Activated T-cell treated with anti-CD3 and anti-CD28 coated beads, Interleukin-2, amount 50 U/mL, for 48 hours (primary cell): ENCODE data around the gene DTNB.

Experiments
- DNase-seq, 2 experiments: peaks; one replicate each; pipeline ENCODE4 v3.0.0-alpha.2; 2020

DTNB gene

DNA sequence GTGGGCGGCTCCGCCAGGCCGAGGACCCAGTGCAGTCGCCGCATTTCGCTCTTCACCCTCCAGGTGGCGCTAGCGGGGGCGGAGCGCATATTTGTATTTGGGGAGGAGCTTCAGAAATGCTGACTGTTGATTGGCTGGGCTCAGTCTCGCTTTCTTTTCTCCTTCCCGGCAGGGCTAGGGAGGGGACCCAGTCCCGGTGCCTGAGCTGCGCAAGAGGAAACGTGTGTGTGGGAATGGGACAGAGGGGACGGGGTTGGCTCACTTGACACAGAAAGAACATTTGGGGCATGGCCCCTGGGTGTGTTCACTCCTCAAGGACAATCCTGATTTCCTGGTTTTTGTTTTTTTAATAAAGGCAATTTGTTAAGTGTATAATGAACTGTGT lies 311.3 kb downstream of the DTNB start:
- peak; percentile 99 to 100 for DNase-seq

DNA sequence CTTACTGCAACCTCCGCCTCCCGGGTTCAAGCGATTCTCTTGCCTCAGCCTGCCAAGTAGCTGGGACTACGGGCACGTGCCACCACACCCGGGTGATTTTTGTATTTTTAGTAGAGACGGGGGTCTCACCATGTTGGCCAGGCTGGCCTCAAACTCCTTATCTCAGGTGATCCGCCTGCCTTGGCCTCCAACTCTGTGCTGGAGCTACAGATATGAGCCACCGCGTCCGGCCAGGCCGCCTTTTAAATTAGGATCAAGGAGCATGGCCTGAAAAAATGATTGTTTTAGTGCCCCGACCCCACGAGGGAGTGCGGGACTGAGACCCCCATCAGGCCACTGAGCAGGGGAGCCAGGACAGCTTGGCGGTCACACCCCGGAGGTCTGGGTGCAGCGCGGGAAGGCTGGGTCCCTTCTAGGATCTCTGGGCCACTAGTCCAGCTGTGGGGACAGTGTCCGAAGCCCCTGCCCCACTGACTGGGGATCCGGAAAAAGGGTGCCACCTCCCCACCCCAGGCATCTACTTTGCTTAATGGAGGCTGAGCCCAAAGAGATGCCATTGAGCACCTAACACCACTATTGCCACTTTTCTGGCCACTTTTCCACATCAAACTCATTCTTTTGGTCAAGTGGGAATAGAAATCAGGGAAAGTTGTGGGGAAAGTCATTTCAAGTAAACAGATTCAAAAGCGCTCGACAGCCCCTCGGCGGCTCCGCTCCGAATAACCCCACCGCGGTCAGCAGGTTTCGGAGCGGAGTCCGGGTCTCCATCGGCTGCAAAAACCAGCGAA lies 311.9 kb downstream of the DTNB start:
- DNase-seq = no peak

DNA sequence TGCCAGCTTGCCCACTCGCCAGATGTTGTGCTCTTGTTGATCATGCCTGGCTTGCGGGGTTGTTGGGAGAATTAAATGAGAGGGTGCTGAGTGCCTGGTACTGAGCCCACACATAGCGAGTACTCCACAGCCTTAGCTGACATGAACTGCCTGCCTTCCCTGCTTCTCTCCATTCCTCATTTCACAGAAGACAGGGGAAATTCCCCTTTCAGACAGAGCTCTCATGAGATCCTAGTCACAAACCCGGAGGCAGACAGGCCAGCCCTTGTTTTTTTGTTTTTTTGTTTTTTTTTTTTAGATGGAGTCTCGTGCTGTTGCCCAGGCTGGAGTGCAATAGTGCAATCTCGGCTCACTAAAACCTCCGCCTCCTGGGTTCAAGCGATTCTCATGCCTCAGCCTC lies 314.5 kb downstream of the DTNB start:
- DNase-seq = no peak

DNA sequence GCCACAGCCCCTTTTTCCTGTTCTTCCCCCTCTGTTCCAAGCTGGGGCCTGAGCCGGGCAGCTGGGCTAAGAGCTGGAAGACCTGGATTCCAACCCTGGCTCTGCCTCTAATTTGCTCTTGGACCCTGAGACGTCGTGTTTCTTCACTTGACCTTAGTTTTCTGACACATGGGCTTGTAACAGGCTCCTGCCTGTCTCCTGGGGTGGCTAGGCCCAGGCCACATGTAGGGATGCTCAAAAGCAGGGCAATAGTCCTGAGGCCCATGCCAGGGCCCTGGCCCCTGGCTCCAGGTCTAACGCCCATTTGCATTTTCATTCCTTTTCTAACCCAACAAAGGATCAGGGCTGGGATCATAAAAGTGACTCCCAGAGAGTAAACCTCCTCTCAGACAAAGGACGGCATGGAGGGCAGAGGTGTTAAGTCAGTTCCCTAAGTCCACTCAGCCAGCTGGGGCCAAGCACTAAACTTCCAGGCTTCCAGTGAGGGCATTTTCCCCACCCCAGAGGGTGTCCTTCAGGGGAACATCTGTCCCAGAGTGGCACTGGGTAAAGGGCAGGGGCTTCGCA lies 315.0 kb downstream of the DTNB start:
- no peak for DNase-seq

DNA sequence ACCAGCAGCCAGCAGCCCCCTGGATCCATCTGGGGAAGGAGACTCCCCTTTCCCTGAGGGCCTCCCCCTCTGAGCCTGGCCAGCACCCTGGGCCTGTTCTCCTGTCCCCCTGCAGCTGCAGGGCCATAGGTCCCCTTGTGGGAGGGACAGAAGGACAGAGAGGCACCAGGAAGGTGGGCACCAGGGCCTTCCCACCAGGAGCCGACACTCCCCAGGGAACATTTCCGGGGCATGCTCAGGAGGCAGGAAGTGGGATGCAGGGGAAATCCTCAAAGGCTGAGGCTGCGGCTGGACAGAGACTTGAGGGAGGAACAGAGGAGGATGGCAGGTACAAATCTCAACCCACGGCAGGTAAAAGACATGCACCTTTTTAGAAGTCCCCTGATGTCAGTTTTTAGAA lies 317.3 kb downstream of the DTNB start:
- DNase-seq = no peak

DNA sequence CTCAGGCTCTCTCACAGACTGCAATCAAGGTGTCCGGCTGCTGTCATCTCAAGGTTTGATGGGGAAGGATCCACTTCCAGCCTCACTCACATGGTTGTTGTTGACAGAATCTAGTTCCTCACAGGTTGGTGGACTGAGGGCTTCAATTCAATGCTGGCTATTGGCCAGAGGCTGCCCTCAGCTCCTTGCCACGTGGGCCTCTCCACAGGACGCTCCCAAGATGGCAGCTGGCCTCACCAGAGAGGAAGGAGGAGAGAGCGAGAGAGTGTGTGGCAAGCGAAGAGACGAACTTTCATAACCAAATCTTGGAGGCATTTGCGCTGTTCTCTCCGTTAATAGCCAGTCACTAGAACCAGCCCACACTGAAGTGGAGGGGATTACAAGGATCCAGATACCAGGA lies 318.1 kb downstream of the DTNB start:
- no peak for DNase-seq

DNA sequence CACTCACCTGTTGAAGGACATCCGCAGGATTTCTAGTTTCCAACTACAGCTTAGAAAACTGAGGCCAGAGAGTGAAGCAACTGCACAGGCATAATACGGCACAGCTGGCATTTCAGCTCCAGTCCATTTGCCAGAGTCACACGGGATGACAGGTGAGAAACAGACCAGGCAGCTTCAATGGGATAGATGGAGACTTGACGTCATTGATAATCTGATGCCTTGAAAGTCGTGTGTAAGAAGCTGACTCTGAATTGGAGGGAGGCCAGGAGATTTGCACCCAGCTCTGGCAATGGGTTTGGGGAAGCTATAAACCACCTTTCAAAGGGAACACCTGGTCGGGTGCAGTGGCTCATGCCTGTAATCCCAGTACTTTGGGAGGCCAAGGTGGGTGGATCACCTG lies 319.3 kb downstream of the DTNB start:
- DNase-seq = no peak

DNA sequence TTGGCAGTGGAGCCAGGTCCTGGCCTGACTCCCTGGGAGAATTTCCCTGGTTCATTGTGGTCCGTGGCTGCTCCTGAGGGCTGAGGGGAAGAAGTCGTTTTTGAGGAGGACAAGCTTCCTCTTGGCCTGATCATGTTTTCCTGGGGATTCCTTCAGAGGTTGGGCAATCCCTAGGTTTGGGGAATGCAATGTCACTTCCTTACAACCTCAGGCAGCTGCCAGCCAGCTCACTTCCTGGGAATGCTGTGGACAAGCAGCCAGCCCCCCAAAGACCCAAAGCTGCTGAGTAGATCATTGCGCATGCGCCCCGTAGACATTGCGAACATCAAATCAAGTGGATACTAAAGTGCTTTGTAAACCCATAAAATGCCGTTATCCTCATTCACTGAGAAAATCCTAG lies 324.0 kb downstream of the DTNB start:
- no peak for DNase-seq

DNA sequence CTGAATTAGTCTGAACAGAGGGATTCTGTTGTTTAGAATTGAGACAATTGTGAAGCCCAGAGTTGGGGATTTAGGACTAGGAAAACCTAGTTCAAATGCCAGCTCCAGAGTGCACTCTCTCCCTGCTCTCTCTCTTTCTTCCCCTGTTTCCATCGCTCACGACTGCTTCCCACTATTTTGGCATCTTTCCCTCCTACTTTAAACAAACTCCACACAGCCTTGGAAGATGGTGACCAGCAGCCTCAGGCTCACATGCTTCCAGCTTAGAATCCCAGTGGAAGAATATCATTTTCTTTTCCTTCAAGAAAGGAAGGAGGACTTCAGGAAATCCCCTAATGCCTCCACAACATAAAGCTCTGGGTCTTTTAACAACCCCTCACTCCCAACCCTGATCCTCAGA lies 325.5 kb downstream of the DTNB start:
- DNase-seq = no peak

DNA sequence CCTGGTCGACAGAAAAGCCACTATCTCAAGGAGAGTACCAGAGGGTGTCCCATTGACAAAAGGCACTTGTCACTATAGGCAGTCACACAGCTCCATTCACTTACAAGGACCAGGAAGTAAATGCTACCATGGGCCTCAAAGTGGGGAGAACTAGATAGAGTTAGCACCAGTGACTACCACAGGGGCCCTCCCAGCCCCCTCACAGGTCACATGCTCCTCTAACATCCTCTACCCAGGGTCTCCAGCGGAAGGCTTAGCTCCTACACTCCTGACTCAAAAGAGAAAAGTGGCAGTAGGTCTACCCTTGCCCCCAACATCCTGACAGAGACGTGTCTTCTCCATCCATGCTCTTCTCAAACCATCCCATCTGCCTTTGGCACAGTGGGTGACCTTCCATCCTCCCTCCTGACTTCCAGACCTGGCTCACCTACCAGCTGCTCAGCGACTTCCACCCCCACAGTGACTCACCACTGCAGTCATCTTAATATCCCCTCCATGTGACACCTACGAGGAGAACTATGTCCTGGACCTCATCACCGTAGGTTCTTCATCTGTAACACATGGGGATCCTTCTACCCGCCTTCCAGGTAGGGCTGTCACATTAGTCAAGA lies 326.1 kb downstream of the DTNB start:
- DNase-seq = peak; percentile 69 to 76

DNA sequence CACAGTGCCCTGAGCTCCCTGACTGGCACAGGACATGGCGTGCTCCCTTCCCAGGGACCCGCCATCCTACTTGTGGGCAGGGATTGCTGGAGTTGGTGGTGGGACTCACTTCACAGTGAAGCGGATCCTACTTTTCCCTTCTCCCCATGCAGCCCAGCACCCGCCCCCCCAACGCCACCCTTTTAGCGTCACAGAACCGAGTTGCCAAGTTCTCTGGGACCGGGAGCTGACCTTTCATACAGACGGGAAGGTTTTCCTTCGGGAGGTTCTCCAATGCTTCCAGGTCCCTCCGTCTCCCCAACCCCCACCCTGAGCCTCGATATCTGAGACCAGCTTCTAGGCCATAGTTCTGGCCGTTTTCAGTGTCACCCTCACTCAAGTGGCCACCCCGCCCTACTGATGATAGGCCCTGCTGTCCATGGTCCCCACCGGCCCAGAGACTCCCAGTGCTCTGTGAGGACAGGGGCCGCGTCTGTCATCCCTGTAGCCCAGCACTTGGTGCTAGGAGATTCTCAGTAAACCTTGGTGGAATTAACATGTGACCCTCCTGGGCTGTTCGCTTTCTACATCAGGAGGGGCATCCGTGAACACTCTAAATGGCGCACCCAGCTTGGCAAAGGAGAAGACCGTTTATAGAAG lies 330.1 kb downstream of the DTNB start:
- DNase-seq = no peak

DNA sequence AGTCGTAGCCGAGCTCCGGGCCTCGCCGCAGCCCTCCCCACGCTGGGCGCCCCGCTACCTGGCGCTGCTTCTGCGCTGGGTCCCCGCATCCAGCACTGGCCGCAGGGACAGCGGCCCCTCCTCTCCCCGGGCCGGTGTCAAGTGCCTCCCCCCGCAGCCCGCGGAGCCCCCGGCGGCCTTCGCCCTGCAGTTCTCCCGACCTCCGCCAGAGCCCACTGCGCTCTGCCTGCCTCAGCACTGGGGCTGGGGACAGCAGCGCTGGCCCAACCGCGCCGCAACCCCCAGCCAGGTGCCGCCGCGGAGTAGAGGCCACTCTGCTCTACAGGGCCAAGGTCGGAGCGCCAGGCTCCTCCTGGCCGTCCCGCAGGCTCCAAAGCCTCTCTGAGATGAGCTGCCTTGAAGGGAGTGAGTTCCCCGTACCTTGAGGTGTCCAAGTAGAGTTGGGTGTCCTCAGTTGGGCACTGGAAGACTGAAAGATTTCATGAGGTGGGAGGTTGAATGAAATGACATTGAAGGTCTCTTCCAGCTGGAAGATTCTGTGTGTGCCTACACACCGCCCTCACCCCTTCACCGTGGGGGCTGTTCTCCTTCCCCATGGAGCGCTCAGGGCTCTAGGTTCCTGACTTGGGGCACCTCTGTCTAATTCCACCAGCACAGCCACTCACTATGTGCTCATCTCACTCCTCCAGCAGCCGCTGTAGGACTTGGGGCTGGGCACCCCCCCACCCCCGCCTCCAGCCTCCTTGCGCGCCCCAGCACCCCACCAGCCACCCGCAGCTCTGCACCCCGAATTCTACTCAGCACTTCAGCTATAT lies 330.8 kb downstream of the DTNB start:
- DNase-seq = peak; percentile 85 to 90

DNA sequence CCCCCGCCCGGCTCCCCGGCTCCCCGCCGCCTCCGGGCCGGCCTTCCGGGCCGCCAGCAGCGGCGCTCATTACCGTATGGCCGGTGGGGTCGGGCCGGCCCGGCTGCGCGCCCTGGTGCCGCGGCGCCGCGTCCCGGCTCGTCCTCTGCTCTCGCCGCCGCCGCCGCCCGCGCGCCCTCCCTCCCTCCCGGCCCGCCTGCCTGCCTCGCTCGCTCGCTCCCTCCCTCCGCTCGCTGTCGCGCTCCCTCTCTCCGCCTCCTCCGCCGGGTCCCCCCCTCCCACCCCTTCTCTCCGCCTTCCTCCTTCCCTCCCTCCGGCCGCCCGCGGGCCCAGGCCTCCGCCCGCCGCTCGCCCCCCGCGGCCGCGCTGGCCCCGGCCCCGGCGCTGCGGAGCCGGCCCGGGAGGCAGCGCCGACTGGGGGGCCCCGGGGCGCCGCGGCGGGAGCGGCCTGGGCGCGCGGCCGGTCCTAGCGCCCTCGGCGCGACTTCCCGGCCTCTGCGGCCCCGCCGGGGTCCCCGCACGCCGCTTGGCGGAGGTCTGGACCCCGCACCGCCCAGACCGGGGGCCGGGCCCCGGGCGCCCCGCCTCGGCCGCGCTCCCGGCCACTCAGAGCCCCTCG lies 331.5 kb downstream of the DTNB start, which contains the start of gene DNMT3A:
Gene DNMT3A (minus strand): TSS at position 173 of the 619 bp plus-strand sequence. CDS start 27,941 bp downstream, outside the sequence.
- peak; percentile 52 to 72 for DNase-seq

DNA sequence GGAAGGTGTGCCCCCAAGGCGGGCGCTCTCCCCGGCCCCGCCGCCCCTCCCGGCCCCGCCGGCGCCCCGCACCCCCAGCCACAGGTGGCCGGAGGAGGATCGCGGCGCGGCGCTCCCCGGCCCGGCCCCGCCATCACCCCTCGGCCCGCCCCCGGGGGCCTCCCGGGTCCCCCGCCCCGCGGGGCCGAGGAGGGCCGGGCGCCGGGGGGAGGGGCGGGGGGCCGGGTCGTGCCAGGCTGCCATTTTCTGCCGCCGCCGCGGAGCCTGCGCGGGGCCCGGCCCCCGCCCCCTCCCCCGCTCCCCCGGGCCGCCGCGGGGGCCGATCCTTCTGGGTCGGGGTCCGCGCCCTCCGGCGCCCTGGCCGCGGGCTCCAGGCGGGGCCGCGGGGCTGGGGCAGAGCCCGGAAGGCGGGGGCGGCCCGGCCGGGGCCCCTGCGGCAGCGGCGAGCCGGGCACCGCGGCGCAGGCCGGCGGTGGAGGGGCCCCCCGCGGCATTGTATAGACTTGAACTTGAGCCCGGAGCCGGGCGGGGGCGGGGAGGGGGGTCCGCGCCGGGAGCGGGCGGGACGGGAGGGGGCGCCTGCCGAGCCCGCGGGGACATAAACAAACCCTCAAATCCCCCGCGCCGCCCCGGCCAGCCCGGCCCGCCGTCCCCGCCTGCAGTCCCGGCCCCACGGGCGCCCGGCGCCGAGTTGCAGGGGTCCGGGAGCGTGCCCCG lies 332.2 kb downstream of the DTNB start:
- DNase-seq = peak in 1 of 2 experiments; percentile 52

DNA sequence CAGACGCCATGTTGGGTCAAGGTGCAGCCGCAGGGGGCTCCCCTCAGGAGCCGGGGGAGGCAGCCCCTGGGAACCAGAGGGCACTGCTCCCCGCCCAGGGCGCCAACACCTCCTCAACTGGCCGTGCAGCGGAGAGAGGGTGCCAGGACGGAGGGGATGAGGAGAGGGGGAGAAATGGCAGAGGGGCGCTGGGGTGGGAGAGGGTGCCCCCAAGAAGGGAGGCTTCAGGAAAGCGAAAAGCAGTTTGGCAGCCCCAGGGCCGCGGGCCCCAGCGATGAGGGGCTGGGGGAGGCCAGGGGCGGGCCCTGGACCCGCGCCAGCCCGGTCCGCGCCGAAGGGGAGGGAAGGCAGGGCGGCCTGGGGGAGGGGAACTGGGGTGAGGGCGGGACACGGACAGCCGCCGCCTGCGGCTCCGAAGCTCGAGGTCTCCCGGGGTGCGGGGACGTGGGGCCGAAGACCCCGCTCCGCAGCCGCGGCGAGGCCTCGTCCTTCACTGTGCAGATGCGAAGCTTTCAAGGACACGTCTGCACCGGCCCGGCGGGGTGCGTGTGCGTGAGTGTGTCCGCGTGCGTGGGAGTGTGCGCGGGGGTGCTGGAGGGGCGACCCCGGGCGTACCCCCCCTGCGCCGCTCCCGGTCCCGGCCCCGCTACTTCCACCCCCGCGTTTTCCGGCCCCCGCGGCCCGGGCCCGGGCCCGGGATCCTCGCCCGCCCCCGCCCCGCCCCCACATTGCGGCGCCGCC lies 333.0 kb downstream of the DTNB start:
- peak in 1 of 2 experiments; percentile 54 for DNase-seq

DNA sequence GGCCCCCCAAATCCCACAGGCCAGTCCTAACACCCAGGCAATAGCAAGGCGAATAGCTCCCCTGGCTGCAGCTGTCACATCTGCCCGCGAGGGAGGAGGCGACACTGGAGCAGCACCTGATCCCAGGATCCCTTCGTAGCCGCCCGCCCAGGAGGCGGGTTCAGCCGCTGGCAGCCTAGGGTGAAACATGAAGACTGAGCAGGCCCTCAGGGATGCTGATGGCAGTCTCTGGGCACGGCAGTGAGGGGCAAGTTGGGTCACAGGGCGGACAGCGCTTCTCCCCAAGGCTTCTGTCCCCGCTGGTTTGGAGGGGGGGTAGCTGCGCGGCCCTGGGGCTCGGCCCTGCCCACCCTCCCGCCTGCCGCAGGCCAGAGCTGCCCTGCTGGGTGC lies 333.6 kb downstream of the DTNB start:
- DNase-seq = peak in 1 of 2 experiments; percentile 41

DNA sequence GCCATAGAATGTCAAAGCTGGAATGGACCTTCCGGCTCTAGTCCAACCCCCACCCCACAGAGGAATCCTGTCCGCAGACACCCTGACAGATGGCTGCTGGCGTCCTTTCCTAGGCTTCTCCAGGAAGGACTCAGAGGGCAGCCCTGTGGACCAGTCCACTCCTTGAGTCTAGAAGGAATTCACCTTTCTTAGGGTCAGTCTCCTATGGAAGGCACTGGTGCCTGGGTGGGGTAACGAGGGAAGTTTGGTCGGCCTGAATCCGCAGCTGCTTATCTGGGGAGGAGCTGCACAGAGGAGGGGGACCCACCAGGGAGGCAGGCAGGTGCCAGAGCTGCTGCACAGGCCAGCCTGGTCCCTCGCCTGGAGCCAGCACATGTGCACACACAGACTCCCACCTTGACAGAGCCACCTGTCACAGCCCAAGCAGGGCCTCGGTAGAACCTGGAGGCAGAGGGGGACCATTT lies 334.1 kb downstream of the DTNB start:
- DNase-seq = no peak

DNA sequence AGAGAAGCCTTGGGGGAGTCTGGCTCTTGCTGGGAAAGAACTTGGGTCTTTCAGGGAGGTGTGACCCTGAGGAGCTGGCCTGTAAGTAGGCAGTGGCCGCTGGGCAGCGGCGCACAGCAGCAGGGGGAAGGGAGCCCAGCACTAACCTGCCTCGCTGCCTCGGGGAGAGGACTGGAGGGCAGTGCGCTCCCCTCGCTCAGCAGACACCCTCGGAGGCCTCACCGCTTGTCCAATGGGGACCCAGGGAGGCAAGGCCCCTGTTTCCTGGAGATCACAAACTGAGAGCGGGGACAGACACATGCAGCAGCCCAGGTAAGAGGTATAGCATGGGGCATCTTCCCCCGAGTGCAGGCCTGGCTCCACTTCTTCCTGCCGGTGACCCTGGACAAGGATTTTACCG lies 335.0 kb downstream of the DTNB start:
- DNase-seq = no peak

DNA sequence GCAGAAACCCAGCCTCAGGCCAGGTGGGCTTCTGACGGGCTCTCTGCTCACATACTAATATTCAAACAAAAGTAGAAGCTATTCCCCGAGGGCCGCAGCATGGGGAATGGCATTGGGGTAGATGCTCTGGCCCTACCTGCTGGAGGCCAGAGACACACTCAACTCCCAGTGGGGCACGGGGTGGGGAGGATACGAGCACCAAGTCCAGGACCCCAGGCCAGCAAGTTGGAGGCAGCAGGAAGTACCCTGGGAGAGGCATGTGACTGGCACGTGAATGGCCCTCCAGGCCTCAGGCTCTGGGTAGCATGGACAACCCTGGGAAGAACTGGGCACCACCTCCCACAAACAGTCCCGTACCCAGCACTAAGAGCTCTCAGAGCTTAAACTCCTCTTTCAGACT lies 335.5 kb downstream of the DTNB start:
- DNase-seq = no peak

DNA sequence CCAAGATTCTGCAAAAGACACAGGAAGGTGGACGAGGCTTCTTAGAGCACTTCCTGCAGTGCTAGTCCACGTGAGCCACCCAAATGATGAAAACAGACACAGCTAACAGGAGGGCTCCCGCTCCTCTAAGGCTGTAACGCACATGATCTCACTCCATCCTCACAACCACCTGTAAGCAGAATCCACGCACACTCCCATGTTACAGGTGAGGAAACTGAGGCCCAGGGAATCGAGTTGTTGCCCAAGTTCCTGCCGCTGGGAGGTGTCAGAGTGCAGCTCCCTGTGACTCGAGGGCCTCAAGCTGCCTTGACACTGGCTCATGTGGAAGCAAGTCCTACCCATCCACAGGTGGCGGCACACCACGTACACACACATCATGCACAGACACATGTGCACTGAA lies 336.1 kb downstream of the DTNB start:
- peak in 1 of 2 experiments; percentile 49 for DNase-seq

DNA sequence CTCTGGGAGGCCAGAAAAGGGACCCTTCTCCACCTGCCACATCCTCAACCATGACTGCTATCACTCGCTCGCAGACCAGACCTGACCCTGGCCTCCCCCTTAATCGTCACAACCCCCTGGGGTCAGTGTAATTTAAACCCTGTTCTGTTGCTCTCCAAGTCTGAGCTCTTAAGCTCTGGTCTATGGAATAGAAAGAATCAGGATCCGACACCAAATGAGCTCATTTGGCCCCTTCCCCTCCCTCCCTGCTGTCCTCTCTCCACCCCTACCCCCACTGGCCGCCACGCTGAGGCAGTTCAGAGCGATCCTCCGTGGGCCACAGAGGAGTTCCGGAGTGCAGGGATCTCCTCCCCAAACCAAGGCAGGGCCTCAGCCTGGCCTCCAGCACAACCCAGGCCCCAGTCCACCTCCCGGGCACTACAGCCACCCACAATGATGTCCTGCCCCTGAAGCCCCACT lies 337.0 kb downstream of the DTNB start:
- no peak for DNase-seq
